Endodermal cell (in vitro differentiated cells): Measurements from ENCODE around the gene CAMTA1. TPM values are rescaled to one million over a fixed set of nuclear protein-coding genes. Genes with fewer than 3 reads are reported as not detected.

Experiments used
- DNase-seq: peaks from one replicate; pipeline ENCODE4 v3.0.0-alpha.2; 2017
- H3K27ac ChIP-seq: 2 replicates; pipeline ENCODE4 v1.5.1; 2013; ENCODE audit warnings: mild to moderate bottlenecking, low read depth, low read length, moderate library complexity
- H3K27me3 ChIP-seq: 2 replicates; pipeline ENCODE4 v1.6.1; 2013; ENCODE audit warnings: mild to moderate bottlenecking, low read length, moderate library complexity; ENCODE audit not compliant: insufficient read depth, control insufficient read depth, poor library complexity, severe bottlenecking
- H3K36me3 ChIP-seq: 2 replicates; pipeline ENCODE4 v1.7.0; 2013; ENCODE audit warnings: mild to moderate bottlenecking, low read length, moderate library complexity; ENCODE audit not compliant: control insufficient read depth, insufficient read depth
- H3K4me1 ChIP-seq: one replicate; pipeline ENCODE4 v1.7.0; 2013; ENCODE audit warnings: low read length; ENCODE audit not compliant: control insufficient read depth, insufficient read depth
- H3K4me3 ChIP-seq: 2 replicates; pipeline ENCODE4 v1.5.1; 2013; ENCODE audit warnings: mild to moderate bottlenecking, low read length, moderate library complexity
- H3K9ac ChIP-seq: 2 replicates; pipeline ENCODE4 v1.6.1; 2013; ENCODE audit warnings: mild to moderate bottlenecking, low read length, moderate library complexity; ENCODE audit not compliant: poor library complexity, severe bottlenecking; ENCODE audit errors: extremely low read depth
- H3K9me3 ChIP-seq: 2 replicates; pipeline ENCODE4 v1.6.1; 2013; ENCODE audit warnings: mild to moderate bottlenecking, low read length, moderate library complexity; ENCODE audit not compliant: control insufficient read depth
- H3K27ac Mint-ChIP-seq: 2 replicates; pipeline ENCODE4 v1.8.0; 2020; ENCODE audit warnings: mixed read lengths
- H3K27me3 Mint-ChIP-seq: 2 replicates; pipeline ENCODE4 v1.8.0; 2021; ENCODE audit warnings: mild to moderate bottlenecking, mixed read lengths; ENCODE audit not compliant: insufficient read depth
- H3K36me3 Mint-ChIP-seq: 2 replicates; pipeline ENCODE4 v1.8.0; 2020; ENCODE audit warnings: low read depth, mixed read lengths
- H3K4me1 Mint-ChIP-seq: 2 replicates; pipeline ENCODE4 v1.8.0; 2020; ENCODE audit warnings: mixed read lengths
- H3K4me3 Mint-ChIP-seq: 2 replicates; pipeline ENCODE4 v1.8.0; 2020; ENCODE audit warnings: mild to moderate bottlenecking, moderate library complexity, mixed read lengths
- H3K9me3 Mint-ChIP-seq: 2 replicates; pipeline ENCODE4 v1.8.0; 2020; ENCODE audit warnings: mild to moderate bottlenecking, mixed read lengths
- CTCF ChIP-seq: fragments of 200-600 bp; sonication (generic); conservative IDR thresholded peaks from 2 replicates; pipeline ENCODE4 v1.5.0; 2021; ENCODE audit warnings: antibody characterized with exemption, mild to moderate bottlenecking
- WGBS, 2 experiments: methylation state at CpG; one replicate each; pipeline versions ENCODE4 v1.1.5 to v1.1.7; 2013; ENCODE audit warnings: missing lambda C conversion rate in 2 of 2, mixed read lengths in 1 of 2; ENCODE audit not compliant: insufficient coverage in 1 of 2, insufficient read length in 1 of 2; 5-methylcytosine and 5-hydroxymethylcytosine counted together
- total RNA-seq, 2 donors: library from RNA; stranded (reverse); fragmentation: NEBNext Ultra II Directional in 1 of 2; extraction: Animal tissue kit (Norgen Biotek cat#: 25700) in 1 of 2; gene quantifications; 2 replicates in 1 of 2; 3 replicates in 1 of 2; pipeline ENCODE4 v1.2.1, GENCODE V29; 2021

The CAMTA1 gene
- total RNA-seq, 2 donors from 2014 or later: 123 to 137 TPM

- Histone ChIP-seq H3K4me1 (no peaks in the 10 kb centered on the region), H3K9ac (no peak overlapping the region), H3K27me3 (peaks cover 79% of the 10 kb centered on the region), H3K27ac (no peak overlapping the region), H3K36me3 (no peaks in the 10 kb centered on the region), H3K4me3 (no peak overlapping the region), H3K9me3 (no peaks in the 10 kb centered on the region)
- no peak overlapping the region for H3K4me3 Mint-ChIP-seq
- DNase-seq: peak; percentile 53
- H3K27me3 Mint-ChIP-seq: peaks cover 81% of the 10 kb centered on the region
- no peaks in the 10 kb centered on the region for H3K9me3 Mint-ChIP-seq
- no peaks in the 10 kb centered on the region for H3K4me1 Mint-ChIP-seq
- H3K27ac Mint-ChIP-seq: no peak overlapping the region
- 83 to 86% methylated on average over 5 to 6 of the region's 6 CpGs for WGBS, 2 experiments
- TF ChIP-seq CTCF: no peak
- H3K36me3 Mint-ChIP-seq: no peaks in the 10 kb centered on the region
Observed at GRCh38 chr1:7315946-7316345, 530.7 kb downstream of the CAMTA1 start.

- Mint-ChIP-seq H3K9me3 (no peaks in the 10 kb centered on the region), H3K4me3 (no peak overlapping the region), H3K36me3 (no peaks in the 10 kb centered on the region), H3K4me1 (no peaks in the 10 kb centered on the region), H3K27me3 (peaks cover 72% of the 10 kb centered on the region), H3K27ac (no peak overlapping the region)
- H3K9ac ChIP-seq: no peak overlapping the region
- H3K27ac ChIP-seq: no peak overlapping the region
- TF ChIP-seq CTCF: no peak
- H3K4me1 ChIP-seq: no peaks in the 10 kb centered on the region
- peaks cover 62% of the 10 kb centered on the region for H3K27me3 ChIP-seq
- no peaks in the 10 kb centered on the region for H3K9me3 ChIP-seq
- no peak overlapping the region for H3K4me3 ChIP-seq
- DNase-seq: peak; percentile 46
- H3K36me3 ChIP-seq: no peaks in the 10 kb centered on the region
- WGBS, 2 experiments: 89 to 100% methylated on average over 2 of the region's 2 CpGs
Observed at GRCh38 chr1:7317888-7318287, 532.6 kb downstream of the CAMTA1 start.

- Histone ChIP-seq H3K27me3 (peaks cover 49% of the 10 kb centered on the region), H3K9me3 (no peaks in the 10 kb centered on the region), H3K9ac (no peak overlapping the region), H3K4me1 (no peaks in the 10 kb centered on the region), H3K4me3 (no peak overlapping the region), H3K36me3 (no peaks in the 10 kb centered on the region), H3K27ac (no peak overlapping the region)
- Mint-ChIP-seq H3K9me3 (no peaks in the 10 kb centered on the region), H3K27me3 (peaks cover 60% of the 10 kb centered on the region), H3K36me3 (no peaks in the 10 kb centered on the region), H3K4me3 (no peak overlapping the region), H3K27ac (no peak overlapping the region), H3K4me1 (no peaks in the 10 kb centered on the region)
- 83 to 90% methylated on average over 1 to 5 of the region's 5 CpGs for WGBS, 2 experiments
- no peak for TF ChIP-seq CTCF
- no peak for DNase-seq
Observed at GRCh38 chr1:7319196-7319595, 533.9 kb downstream of the CAMTA1 start.
